ENCODE data around the gene TAF5L. TPM values are rescaled to one million over a fixed set of nuclear protein-coding genes. Genes with fewer than 3 reads are reported as not detected.
A peak's percentile ranks its signal among the peaks of the same experiment; 100 is the strongest.

TAF5L gene
- total RNA-seq, 1 donor from 2014 or later: 8.5 TPM

GRCh38 chr1:229640455-229640854 is 14.5 kb upstream of the TAF5L start:
- no peaks in the 10 kb centered on the region for H3K9me3 ChIP-seq (ENCODE audit: low read depth)
- Mint-ChIP-seq H3K27me3 (ENCODE audit: insufficient read depth, low read depth) (no peaks in the 10 kb centered on the region), H3K4me3 (no peak overlapping the region), H3K36me3 (peaks cover 28% of the 10 kb centered on the region), H3K4me1 (no peaks in the 10 kb centered on the region), H3K27ac (no peak overlapping the region), H3K9me3 (no peaks in the 10 kb centered on the region)
- no peak overlapping the region for H3K27ac ChIP-seq
- no peaks in the 10 kb centered on the region for H3K27me3 ChIP-seq
- no peaks in the 10 kb centered on the region for H3K36me3 ChIP-seq
- H3K4me1 ChIP-seq: peaks cover 4% of the 10 kb centered on the region
- peaks cover 31% of the 10 kb centered on the region for H3K79me2 ChIP-seq (ENCODE audit: low read depth)
- H3K4me2 ChIP-seq: no peak overlapping the region
- no peaks in the 10 kb centered on the region for H3F3A ChIP-seq (ENCODE audit: low read depth)
- TF ChIP-seq, protein P1, sequence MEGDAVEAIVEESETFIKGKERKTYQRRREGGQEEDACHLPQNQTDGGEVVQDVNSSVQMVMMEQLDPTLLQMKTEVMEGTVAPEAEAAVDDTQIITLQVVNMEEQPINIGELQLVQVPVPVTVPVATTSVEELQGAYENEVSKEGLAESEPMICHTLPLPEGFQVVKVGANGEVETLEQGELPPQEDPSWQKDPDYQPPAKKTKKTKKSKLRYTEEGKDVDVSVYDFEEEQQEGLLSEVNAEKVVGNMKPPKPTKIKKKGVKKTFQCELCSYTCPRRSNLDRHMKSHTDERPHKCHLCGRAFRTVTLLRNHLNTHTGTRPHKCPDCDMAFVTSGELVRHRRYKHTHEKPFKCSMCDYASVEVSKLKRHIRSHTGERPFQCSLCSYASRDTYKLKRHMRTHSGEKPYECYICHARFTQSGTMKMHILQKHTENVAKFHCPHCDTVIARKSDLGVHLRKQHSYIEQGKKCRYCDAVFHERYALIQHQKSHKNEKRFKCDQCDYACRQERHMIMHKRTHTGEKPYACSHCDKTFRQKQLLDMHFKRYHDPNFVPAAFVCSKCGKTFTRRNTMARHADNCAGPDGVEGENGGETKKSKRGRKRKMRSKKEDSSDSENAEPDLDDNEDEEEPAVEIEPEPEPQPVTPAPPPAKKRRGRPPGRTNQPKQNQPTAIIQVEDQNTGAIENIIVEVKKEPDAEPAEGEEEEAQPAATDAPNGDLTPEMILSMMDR (IDR thresholded peaks at IDR 0.05): no peak
- TF ChIP-seq EZH2phosphoT487 (IDR thresholded peaks at IDR 0.05) (no peak), EZH2 (IDR thresholded peaks at IDR 0.05) (no peak)
- no peak overlapping the region for H2AFZ ChIP-seq (replicated peaks)
- no peak overlapping the region for H3K4me3 ChIP-seq
- DNase-seq (ENCODE audit: low spot score): peak; percentile 9
- peaks cover 17% of the 10 kb centered on the region for H4K20me1 ChIP-seq (ENCODE audit: low read depth)
- H3K9ac ChIP-seq: no peak overlapping the region

- H3K4me1 Mint-ChIP-seq: no peaks in the 10 kb centered on the region
- Histone ChIP-seq H3K79me2 (ENCODE audit: low read depth) (peaks cover 46% of the 10 kb centered on the region), H4K20me1 (ENCODE audit: low read depth) (peaks cover 17% of the 10 kb centered on the region)
Measured at GRCh38 chr1:229637746-229638145, 11.8 kb upstream of the TAF5L start.

DNA sequence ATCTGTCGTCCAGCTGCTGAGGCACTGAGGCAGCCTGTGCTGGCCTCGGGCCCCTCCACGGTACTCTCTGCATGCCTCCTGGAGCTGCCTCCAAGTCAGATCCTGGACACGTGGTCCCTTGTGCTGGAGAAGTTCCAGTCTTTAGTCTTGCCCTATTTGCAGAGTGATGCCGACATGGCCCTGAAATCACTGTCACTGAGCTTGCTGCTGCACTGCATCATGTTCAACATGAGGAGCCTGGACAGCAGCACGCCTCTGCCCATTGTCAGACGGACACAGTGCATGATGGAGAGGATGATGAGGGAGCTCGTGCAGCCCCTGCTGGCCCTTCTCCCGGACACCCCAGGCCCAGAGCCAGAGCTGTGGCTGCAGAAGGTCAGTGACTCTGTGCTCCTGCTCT is 10.1 kb upstream of the TAF5L start:
- no peaks in the 10 kb centered on the region for H3K27me3 ChIP-seq
- no peak overlapping the region for H3K9ac ChIP-seq
- H4K20me1 ChIP-seq (ENCODE audit: low read depth): peaks cover 13% of the 10 kb centered on the region
- H3K9me3 ChIP-seq (ENCODE audit: low read depth): no peaks in the 10 kb centered on the region
- TF ChIP-seq EZH2 (IDR thresholded peaks at IDR 0.05): no peak
- TF ChIP-seq EZH2phosphoT487 (IDR thresholded peaks at IDR 0.05): no peak
- TF ChIP-seq, protein P1 (IDR thresholded peaks at IDR 0.05): no peak
- H3K27ac Mint-ChIP-seq: no peak overlapping the region
- no peak overlapping the region for H3K4me3 Mint-ChIP-seq
- H3K36me3 ChIP-seq: no peaks in the 10 kb centered on the region
- H3K27ac ChIP-seq: no peak overlapping the region
- no peaks in the 10 kb centered on the region for H3K4me1 Mint-ChIP-seq
- no peak overlapping the region for H3K4me3 ChIP-seq
- no peak overlapping the region for H2AFZ ChIP-seq (replicated peaks)
- no peak overlapping the region for H3K4me2 ChIP-seq
- peaks cover 53% of the 10 kb centered on the region for H3K79me2 ChIP-seq (ENCODE audit: low read depth)
- H3F3A ChIP-seq (ENCODE audit: low read depth): no peaks in the 10 kb centered on the region
- peaks cover 4% of the 10 kb centered on the region for H3K4me1 ChIP-seq
- DNase-seq (ENCODE audit: low spot score): no peak
- H3K9me3 Mint-ChIP-seq: no peaks in the 10 kb centered on the region
- peaks cover 16% of the 10 kb centered on the region for H3K36me3 Mint-ChIP-seq
- no peaks in the 10 kb centered on the region for H3K27me3 Mint-ChIP-seq (ENCODE audit: insufficient read depth, low read depth)

More at GRCh38 chr1:229637746-229638145, 11.8 kb upstream of the TAF5L start:
- H2AFZ ChIP-seq (replicated peaks): no peak overlapping the region
- no peak overlapping the region for H3K4me3 Mint-ChIP-seq
- H3F3A ChIP-seq (ENCODE audit: low read depth): no peaks in the 10 kb centered on the region
- no peak overlapping the region for H3K4me3 ChIP-seq
- H3K36me3 Mint-ChIP-seq: peaks cover 20% of the 10 kb centered on the region
- no peaks in the 10 kb centered on the region for H3K9me3 ChIP-seq (ENCODE audit: low read depth)
- H3K27me3 ChIP-seq: no peaks in the 10 kb centered on the region
- peaks cover 4% of the 10 kb centered on the region for H3K4me1 ChIP-seq
- H3K9me3 Mint-ChIP-seq: no peaks in the 10 kb centered on the region
- no peak overlapping the region for H3K27ac Mint-ChIP-seq
- H3K27me3 Mint-ChIP-seq (ENCODE audit: insufficient read depth, low read depth): no peaks in the 10 kb centered on the region
- DNase-seq (ENCODE audit: low spot score): no peak
- no peaks in the 10 kb centered on the region for H3K36me3 ChIP-seq
- H3K9ac ChIP-seq: no peak overlapping the region
- no peak overlapping the region for H3K4me2 ChIP-seq
- TF ChIP-seq EZH2phosphoT487 (IDR thresholded peaks at IDR 0.05) (no peak), EZH2 (IDR thresholded peaks at IDR 0.05) (no peak)
- TF ChIP-seq, protein P1 (IDR thresholded peaks at IDR 0.05): no peak
- no peak overlapping the region for H3K27ac ChIP-seq
